HG02970 (cell line): ENCODE measurements around the gene ISG15.
"Not testable (repeated sequence)": the region's sequence is repeated elsewhere in the genome, so short reads cannot be mapped to it uniquely, and the experiment has no call there.

Source experiments
- ATAC-seq: cut with Tn5 transposase; IDR thresholded peaks from one replicate; pipeline ENCODE4 v1.9.1; 2021; ENCODE audit warnings: mild to moderate bottlenecking, moderate library complexity, moderate number of reproducible peaks; ENCODE audit not compliant: unreplicated experiment, low FRiP score

ISG15 gene

GRCh38 chr1:974687-975328 is 38.5 kb upstream of the ISG15 start:
- ATAC-seq: no peak

- no peak for ATAC-seq
Observed at GRCh38 chr1:975365-975764, 37.9 kb upstream of the ISG15 start.

GRCh38 chr1:975896-976683 is 37.2 kb upstream of the ISG15 start:
- ATAC-seq: no peak

GRCh38 chr1:976791-977190 is 36.5 kb upstream of the ISG15 start:
- not testable (repeated sequence) for ATAC-seq

GRCh38 chr1:978069-978834 is 35.0 kb upstream of the ISG15 start:
- no peak for ATAC-seq

GRCh38 chr1:978835-979743 is 34.2 kb upstream of the ISG15 start:
- no peak for ATAC-seq

GRCh38 chr1:979744-980072 is 33.6 kb upstream of the ISG15 start:
- no peak for ATAC-seq

- ATAC-seq: no peak
Observed at GRCh38 chr1:980137-980571, 33.1 kb upstream of the ISG15 start.

- no peak for ATAC-seq
Observed at GRCh38 chr1:980602-981395, 32.5 kb upstream of the ISG15 start.

- no peak for ATAC-seq
Observed at GRCh38 chr1:981491-981954, 31.8 kb upstream of the ISG15 start.

GRCh38 chr1:981955-982558 is 31.2 kb upstream of the ISG15 start, which contains the start of gene PERM1:
Gene PERM1, minus strand, starts transcription at chr1:982093. Its CDS starts 1,064 bp downstream, at chr1:981029.
- no peak for ATAC-seq

GRCh38 chr1:982765-983436 is 30.4 kb upstream of the ISG15 start:
- ATAC-seq: no peak

- no peak for ATAC-seq
Observed at GRCh38 chr1:983798-984475, 29.4 kb upstream of the ISG15 start.

GRCh38 chr1:984476-984814 is 28.9 kb upstream of the ISG15 start:
- no peak for ATAC-seq

- no peak for ATAC-seq
Observed at GRCh38 chr1:985126-985525, 28.2 kb upstream of the ISG15 start.

GRCh38 chr1:988061-988460 is 25.2 kb upstream of the ISG15 start:
- not testable (repeated sequence) for ATAC-seq

GRCh38 chr1:991275-991674 is 22.0 kb upstream of the ISG15 start:
- not testable (repeated sequence) for ATAC-seq

- ATAC-seq: no peak
Observed at GRCh38 chr1:991895-992294, 21.4 kb upstream of the ISG15 start.
